Loucy (cell line): ENCODE results near the gene TNFRSF9.

Source experiments
- H2AFZ ChIP-seq: fragments of 200-600 bp; sonication (generic); 2 replicates; pipeline ENCODE4 v1.6.0; 2016; ENCODE audit warnings: antibody characterized with exemption, mild to moderate bottlenecking, low read length, moderate library complexity
- H3F3A ChIP-seq: fragments of 200-600 bp; 2 replicates; pipeline ENCODE4 v1.6.0; 2016; ENCODE audit warnings: antibody characterized with exemption, low read depth, mild to moderate bottlenecking
- H3K27me3 ChIP-seq: fragments of 200-600 bp; sonication (generic); 2 replicates; pipeline ENCODE4 v1.6.1; 2014; ENCODE audit warnings: low read length, mild to moderate bottlenecking; ENCODE audit not compliant: insufficient read depth, poor library complexity, severe bottlenecking
- H3K36me3 ChIP-seq: fragments of 200-600 bp; sonication (generic); 2 replicates; pipeline ENCODE4 v1.6.1; 2016; ENCODE audit warnings: low read length; ENCODE audit not compliant: insufficient read depth
- H3K4me1 ChIP-seq: fragments of 200-600 bp; sonication (generic); 2 replicates; pipeline ENCODE4 v1.5.1; 2014; ENCODE audit warnings: low read length, mild to moderate bottlenecking; ENCODE audit not compliant: insufficient read depth, poor library complexity, severe bottlenecking
- H3K4me2 ChIP-seq: fragments of 200-600 bp; sonication (generic); 2 replicates; pipeline ENCODE4 v1.6.0; 2014; ENCODE audit warnings: antibody characterized with exemption, low read length, low read depth, mild to moderate bottlenecking; ENCODE audit not compliant: poor library complexity, severe bottlenecking
- H3K4me3 ChIP-seq: fragments of 200-600 bp; sonication (generic); 2 replicates; pipeline ENCODE4 v1.5.1; 2014; ENCODE audit warnings: low read length, mild to moderate bottlenecking, mixed read lengths; ENCODE audit not compliant: poor library complexity, severe bottlenecking
- H3K79me2 ChIP-seq: fragments of 200-600 bp; sonication (generic); 2 replicates; pipeline ENCODE4 v1.6.1; 2014; ENCODE audit warnings: low read length; ENCODE audit not compliant: insufficient read depth
- H3K9ac ChIP-seq: fragments of 200-600 bp; sonication (generic); 2 replicates; pipeline ENCODE4 v1.6.0; 2014; ENCODE audit warnings: mild to moderate bottlenecking, low read depth, low read length, moderate library complexity; ENCODE audit not compliant: poor library complexity, severe bottlenecking
- H3K9me2 ChIP-seq: fragments of 200-600 bp; sonication (generic); replicated peaks from 2 replicates; pipeline ENCODE4 v1.6.1; 2016; ENCODE audit warnings: low read depth, low read length, mixed read lengths
- H3K9me3 ChIP-seq: fragments of 200-600 bp; sonication (generic); 2 replicates; pipeline ENCODE4 v1.6.1; 2014; ENCODE audit warnings: mild to moderate bottlenecking, antibody characterized with exemption, low read length, low read depth; ENCODE audit not compliant: insufficient read depth
- H4K20me1 ChIP-seq: fragments of 200-600 bp; sonication (generic); 2 replicates; pipeline ENCODE4 v1.6.0; 2014; ENCODE audit warnings: antibody characterized with exemption, low read length, mild to moderate bottlenecking; ENCODE audit not compliant: insufficient read depth, poor library complexity, severe bottlenecking
- CTCF ChIP-seq: fragments of 200-600 bp; sonication (generic); conservative IDR thresholded peaks from 2 replicates; pipeline ENCODE4 v1.5.1; 2014; ENCODE audit warnings: mild to moderate bottlenecking, antibody characterized with exemption, low read length
- EZH2phosphoT487 ChIP-seq: fragments of 200-600 bp; IDR thresholded peaks from 2 replicates; pipeline ENCODE4 v1.6.1; 2018; ENCODE audit warnings: antibody characterized with exemption, mild to moderate bottlenecking, moderate library complexity, borderline replicate concordance

TNFRSF9 gene

GRCh38 chr1:7879228-7879627 is 61.4 kb downstream of the TNFRSF9 start:
- Histone ChIP-seq H3K9ac (no peak overlapping the region), H3K36me3 (no peaks in the 10 kb centered on the region), H2AFZ (no peak overlapping the region), H3K9me2 (no peaks in the 10 kb centered on the region), H3K27me3 (no peaks in the 10 kb centered on the region), H3K4me1 (no peaks in the 10 kb centered on the region), H4K20me1 (no peaks in the 10 kb centered on the region), H3K9me3 (peaks cover 6% of the 10 kb centered on the region; the same call in 1 of the 2 replicates), H3F3A (no peaks in the 10 kb centered on the region), H3K4me2 (no peak overlapping the region), H3K79me2 (no peaks in the 10 kb centered on the region), H3K4me3 (no peak overlapping the region)
- TF ChIP-seq CTCF (no peak), EZH2phosphoT487 (no peak)

- H3K27me3 ChIP-seq = no peaks in the 10 kb centered on the region
- H4K20me1 ChIP-seq = no peaks in the 10 kb centered on the region
- H3K9me2 ChIP-seq = no peaks in the 10 kb centered on the region
- H3K9ac ChIP-seq = no peak overlapping the region
- H3K4me3 ChIP-seq = no peak overlapping the region
- H3K9me3 ChIP-seq = peaks cover 6% of the 10 kb centered on the region; the same call in 1 of the 2 replicates
- H3K4me2 ChIP-seq = no peak overlapping the region
- TF ChIP-seq EZH2phosphoT487 (no peak), CTCF (no peak)
- H2AFZ ChIP-seq = no peak overlapping the region
- no peaks in the 10 kb centered on the region for H3K4me1 ChIP-seq
- H3K79me2 ChIP-seq = no peaks in the 10 kb centered on the region
- H3F3A ChIP-seq = no peaks in the 10 kb centered on the region
- H3K36me3 ChIP-seq = no peaks in the 10 kb centered on the region
Observed at GRCh38 chr1:7878027-7878426, 62.6 kb downstream of the TNFRSF9 start.

- H4K20me1 ChIP-seq = no peaks in the 10 kb centered on the region
- TF ChIP-seq CTCF (no peak), EZH2phosphoT487 (no peak)
- H3F3A ChIP-seq = no peaks in the 10 kb centered on the region
- H3K4me3 ChIP-seq = no peak overlapping the region
- no peaks in the 10 kb centered on the region for H3K36me3 ChIP-seq
- H3K4me2 ChIP-seq = no peak overlapping the region
- H2AFZ ChIP-seq = no peak overlapping the region
- H3K27me3 ChIP-seq = no peaks in the 10 kb centered on the region
- H3K9me3 ChIP-seq = peaks cover 6% of the 10 kb centered on the region; the same call in 1 of the 2 replicates
- H3K9ac ChIP-seq = no peak overlapping the region
- no peaks in the 10 kb centered on the region for H3K79me2 ChIP-seq
- no peaks in the 10 kb centered on the region for H3K9me2 ChIP-seq
- H3K4me1 ChIP-seq = no peaks in the 10 kb centered on the region
Observed at GRCh38 chr1:7873801-7874795, 66.5 kb downstream of the TNFRSF9 start.
